ENCODE results near the gene ACOXL.

ACOXL gene

DNA sequence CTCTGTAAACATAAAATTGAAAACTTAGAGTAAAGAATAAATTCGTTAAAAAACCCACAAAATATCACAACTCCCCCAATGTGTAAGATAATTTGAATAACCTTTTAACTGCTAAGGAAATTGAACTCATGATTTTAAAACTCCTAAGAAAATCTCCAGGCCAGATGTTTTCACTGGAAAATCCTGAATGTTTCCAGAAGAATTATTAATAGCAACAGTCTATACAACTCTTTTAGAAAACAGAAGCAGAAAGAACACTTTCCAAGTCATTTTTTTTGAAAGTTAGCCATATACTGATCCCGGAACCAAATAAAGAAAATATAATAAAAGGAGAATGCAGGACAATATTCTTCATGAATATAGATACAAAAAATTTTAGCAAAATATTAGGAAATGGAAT lies 165.6 kb downstream of the ACOXL start (continued):
- TF ChIP-seq, protein P1, sequence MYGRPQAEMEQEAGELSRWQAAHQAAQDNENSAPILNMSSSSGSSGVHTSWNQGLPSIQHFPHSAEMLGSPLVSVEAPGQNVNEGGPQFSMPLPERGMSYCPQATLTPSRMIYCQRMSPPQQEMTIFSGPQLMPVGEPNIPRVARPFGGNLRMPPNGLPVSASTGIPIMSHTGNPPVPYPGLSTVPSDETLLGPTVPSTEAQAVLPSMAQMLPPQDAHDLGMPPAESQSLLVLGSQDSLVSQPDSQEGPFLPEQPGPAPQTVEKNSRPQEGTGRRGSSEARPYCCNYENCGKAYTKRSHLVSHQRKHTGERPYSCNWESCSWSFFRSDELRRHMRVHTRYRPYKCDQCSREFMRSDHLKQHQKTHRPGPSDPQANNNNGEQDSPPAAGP (tag by site-specific recombination; IDR thresholded peaks at IDR 0.05), result no peak
- TF ChIP-seq ZNF37A (tag by site-specific recombination; IDR thresholded peaks at IDR 0.05), result no peak

DNA sequence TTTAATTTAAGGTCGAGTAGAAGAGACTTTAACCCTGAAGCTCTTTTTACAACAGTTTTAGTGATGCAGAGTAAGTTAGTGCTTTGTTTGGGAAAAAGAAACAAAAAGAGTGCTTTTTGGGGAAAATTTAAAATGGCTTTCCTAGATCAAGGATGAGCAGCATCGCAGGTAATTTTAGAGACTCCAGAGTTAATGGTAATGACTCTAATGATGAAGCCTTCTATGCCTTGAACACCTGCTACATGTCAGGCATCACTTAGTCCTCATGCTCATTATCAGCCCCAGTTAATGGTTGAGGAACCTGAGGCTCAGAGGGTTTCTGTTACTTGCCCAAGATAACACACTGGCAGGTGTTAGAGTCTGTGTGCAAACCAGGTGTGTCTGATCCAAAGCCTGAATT lies 167.8 kb downstream of the ACOXL start:
- H3K27ac ChIP-seq (ENCODE audit: extremely low read depth, low read depth, low read length), result no peak overlapping the region
- H3K4me3 ChIP-seq (ENCODE audit: low read depth, low read length), result no peak overlapping the region
- H3K9me3 ChIP-seq (ENCODE audit: control insufficient read depth, insufficient read depth, low read depth, low read length), result no peaks in the 10 kb centered on the region
- ChIA-PET POLR2A (no interaction called here), CTCF (interaction anchor here (1.4 kb wide), 1 partner anchor 47 kb away, joined by 4 read pairs; no protein-coding TSS in a partner anchor)
- H3K36me3 ChIP-seq (ENCODE audit: control insufficient read depth in 2 of 2, insufficient read depth in 1 of 2, low read length in 2 of 2), result no peaks in the 10 kb centered on the region
- H3K4me1 ChIP-seq (ENCODE audit: control insufficient read depth, insufficient read depth, low read length), result no peaks in the 10 kb centered on the region
- TF ChIP-seq HIC1 (tag by site-specific recombination; IDR thresholded peaks at IDR 0.05), result no peak
- TF ChIP-seq ZSCAN5A (tag by site-specific recombination; IDR thresholded peaks at IDR 0.05), result no peak
- no peak for TF ChIP-seq ZNF560 (tag by site-specific recombination; IDR thresholded peaks at IDR 0.05; ENCODE audit: borderline replicate concordance)
- TF ChIP-seq, protein P2, sequence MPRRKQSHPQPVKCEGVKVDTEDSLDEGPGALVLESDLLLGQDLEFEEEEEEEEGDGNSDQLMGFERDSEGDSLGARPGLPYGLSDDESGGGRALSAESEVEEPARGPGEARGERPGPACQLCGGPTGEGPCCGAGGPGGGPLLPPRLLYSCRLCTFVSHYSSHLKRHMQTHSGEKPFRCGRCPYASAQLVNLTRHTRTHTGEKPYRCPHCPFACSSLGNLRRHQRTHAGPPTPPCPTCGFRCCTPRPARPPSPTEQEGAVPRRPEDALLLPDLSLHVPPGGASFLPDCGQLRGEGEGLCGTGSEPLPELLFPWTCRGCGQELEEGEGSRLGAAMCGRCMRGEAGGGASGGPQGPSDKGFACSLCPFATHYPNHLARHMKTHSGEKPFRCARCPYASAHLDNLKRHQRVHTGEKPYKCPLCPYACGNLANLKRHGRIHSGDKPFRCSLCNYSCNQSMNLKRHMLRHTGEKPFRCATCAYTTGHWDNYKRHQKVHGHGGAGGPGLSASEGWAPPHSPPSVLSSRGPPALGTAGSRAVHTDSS (tag by site-specific recombination; IDR thresholded peaks at IDR 0.05), result no peak
- TF ChIP-seq, protein P3, sequence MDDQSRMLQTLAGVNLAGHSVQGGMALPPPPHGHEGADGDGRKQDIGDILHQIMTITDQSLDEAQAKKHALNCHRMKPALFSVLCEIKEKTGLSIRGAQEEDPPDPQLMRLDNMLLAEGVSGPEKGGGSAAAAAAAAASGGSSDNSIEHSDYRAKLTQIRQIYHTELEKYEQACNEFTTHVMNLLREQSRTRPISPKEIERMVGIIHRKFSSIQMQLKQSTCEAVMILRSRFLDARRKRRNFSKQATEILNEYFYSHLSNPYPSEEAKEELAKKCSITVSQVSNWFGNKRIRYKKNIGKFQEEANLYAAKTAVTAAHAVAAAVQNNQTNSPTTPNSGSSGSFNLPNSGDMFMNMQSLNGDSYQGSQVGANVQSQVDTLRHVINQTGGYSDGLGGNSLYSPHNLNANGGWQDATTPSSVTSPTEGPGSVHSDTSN (CRISPR knock-in tag; IDR thresholded peaks at IDR 0.05), result no peak
- TF ChIP-seq MZF1 (tag by site-specific recombination; IDR thresholded peaks at IDR 0.05; ENCODE audit: borderline replicate concordance), result no peak
- no peak for TF ChIP-seq OSR2 (tag by site-specific recombination; IDR thresholded peaks at IDR 0.05)
- TF ChIP-seq ZEB2 (tag by site-specific recombination; IDR thresholded peaks at IDR 0.05), result no peak
- TF ChIP-seq ZNF140 (tag by site-specific recombination; IDR thresholded peaks at IDR 0.05), result no peak
- TF ChIP-seq ZNF184 (tag by site-specific recombination; IDR thresholded peaks at IDR 0.05), result no peak

DNA sequence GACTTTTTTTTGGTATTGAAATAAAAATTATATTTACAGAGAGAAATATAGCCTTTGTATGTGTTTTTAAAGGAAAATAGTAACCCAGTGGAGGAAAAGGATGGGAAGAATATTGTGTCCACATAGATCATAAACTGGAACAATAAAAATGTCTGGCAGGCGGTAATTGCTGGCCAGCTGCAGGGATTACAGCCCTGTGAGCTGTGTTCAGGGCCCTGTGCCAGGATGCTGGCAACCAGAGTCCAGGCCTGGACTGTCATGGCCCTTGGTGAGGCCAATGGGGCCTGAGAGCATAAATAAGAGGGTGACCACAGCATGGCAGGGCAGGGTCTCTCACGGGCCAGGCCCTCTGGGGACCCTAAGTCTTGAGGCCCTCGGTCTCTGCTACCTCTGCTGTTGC lies 171.2 kb downstream of the ACOXL start:
- TF ChIP-seq MZF1 (tag by site-specific recombination; IDR thresholded peaks at IDR 0.05; ENCODE audit: borderline replicate concordance) (no peak), BCL11A (tag by site-specific recombination; IDR thresholded peaks at IDR 0.05; ENCODE audit: low read depth) (no peak), ZNF571 (tag by site-specific recombination; IDR thresholded peaks at IDR 0.05) (no peak), RBAK (tag by site-specific recombination; IDR thresholded peaks at IDR 0.05) (no peak), ZNF140 (tag by site-specific recombination; IDR thresholded peaks at IDR 0.05) (no peak), ZBTB49 (tag by site-specific recombination; IDR thresholded peaks at IDR 0.05; ENCODE audit: low read depth) (no peak), BCL11B (tag by site-specific recombination; IDR thresholded peaks at IDR 0.05; ENCODE audit: low read depth) (no peak), ZNF211 (tag by site-specific recombination; IDR thresholded peaks at IDR 0.05; ENCODE audit: low read depth) (no peak), ZIC2 (tag by site-specific recombination; IDR thresholded peaks at IDR 0.05) (no peak), GLI4 (tag by site-specific recombination; IDR thresholded peaks at IDR 0.05) (no peak), FEZF1 (tag by site-specific recombination; IDR thresholded peaks at IDR 0.05) (no peak)
- Histone ChIP-seq H3K4me1 (ENCODE audit: control insufficient read depth, insufficient read depth, low read length) (no peaks in the 10 kb centered on the region), H3K4me3 (ENCODE audit: low read depth, low read length) (no peak overlapping the region), H3K36me3 (ENCODE audit: control insufficient read depth in 2 of 2, insufficient read depth in 1 of 2, low read length in 2 of 2) (no peaks in the 10 kb centered on the region), H3K9me3 (ENCODE audit: control insufficient read depth, insufficient read depth, low read depth, low read length) (no peaks in the 10 kb centered on the region), H3K27ac (ENCODE audit: extremely low read depth, low read depth, low read length) (no peak overlapping the region)
- ChIA-PET CTCF (interaction anchor here (0.6 kb wide), 1 partner anchor 680 kb away, joined by 3 read pairs; no protein-coding TSS in a partner anchor), POLR2A (no interaction called here)

Measured in HEK293 (cell line).